Measurements from ENCODE around the gene LTK. TPM values are rescaled to one million over a fixed set of nuclear protein-coding genes. Genes with fewer than 3 reads are reported as not detected.

Gene LTK
- total and polyA plus RNA-seq, 2 of the 8 experiments (the other 6 are each of a cell fraction or from before 2014, with no cell fraction given) = 0.05 to 0.19 TPM

DNA sequence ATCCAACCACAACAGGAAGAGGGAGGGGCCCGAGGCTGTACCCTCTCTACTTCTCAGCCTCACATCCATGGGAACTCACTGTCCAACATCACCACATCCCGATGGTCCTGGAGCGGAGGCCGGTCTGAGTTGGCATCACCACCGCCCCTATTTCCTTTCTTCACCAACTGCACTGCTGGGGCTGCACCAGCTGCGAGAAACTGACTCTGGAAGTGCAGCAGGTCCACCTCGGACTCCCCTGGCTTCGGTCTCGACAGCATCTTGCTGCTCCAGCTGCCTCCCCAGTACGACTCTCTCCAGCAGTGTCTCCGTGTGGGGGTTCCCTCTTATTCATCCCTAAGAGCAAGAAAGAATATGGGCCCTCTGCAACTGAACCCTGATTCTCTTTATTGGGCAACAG is 23.2 kb upstream of the LTK start (continued):
- TF ChIP-seq CHD7 (IDR thresholded peaks at IDR 0.05; ENCODE audit: insufficient replicate concordance, low read length) = no peak

All from H1 (cell line).